GM12892 (cell line): ENCODE measurements around the gene PSMG4.

Source experiments
- POLR2A ChIP-seq: IDR thresholded peaks from 2 replicates; pipeline ENCODE4 v1.6.1; 2011; ENCODE audit warnings: low read depth, low read length, control low read depth
- POLR2AphosphoS5 ChIP-seq: IDR thresholded peaks from 2 replicates; pipeline ENCODE4 v1.6.1; 2011; ENCODE audit warnings: low read depth, low read length, control low read depth

DNA sequence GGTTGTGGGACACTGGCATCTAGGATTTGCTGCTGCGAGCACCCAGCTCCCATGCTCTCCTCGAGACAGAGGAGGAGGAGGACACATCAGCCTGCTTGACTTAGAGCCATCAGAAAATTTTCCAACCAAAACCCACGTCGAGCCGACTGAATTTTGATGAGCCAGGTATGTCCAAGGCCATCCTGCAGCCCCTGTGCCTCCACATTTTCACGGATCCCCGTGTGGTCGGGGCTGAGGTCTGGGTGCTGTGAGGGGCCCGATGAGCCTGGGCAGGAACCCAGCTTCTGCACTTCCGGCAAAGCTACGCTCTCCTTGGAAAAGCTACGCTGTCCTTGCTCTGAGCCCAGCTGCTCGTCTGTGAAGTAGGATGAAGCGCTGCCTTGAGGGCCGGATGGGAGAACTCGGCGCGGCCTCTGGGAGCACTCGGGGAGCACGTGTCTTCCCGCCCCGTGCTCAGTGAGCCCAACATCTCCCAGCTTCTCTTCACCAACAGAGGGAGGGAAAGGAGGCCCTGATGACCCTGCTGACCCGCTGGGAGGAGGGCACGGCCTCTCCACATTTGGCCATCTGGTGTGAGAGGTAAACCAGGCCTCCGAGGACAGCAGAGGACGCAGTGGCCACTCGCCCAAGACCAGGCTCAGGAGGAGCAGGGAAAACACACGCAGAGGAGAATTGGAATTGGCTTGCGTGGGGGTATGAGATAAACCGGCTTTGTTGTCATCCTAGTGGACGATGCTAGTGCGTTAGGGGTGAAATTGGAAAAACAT, 33.9 kb downstream of the PSMG4 start:
- TF ChIP-seq POLR2A (no peak), POLR2AphosphoS5 (no peak)
